Caco-2 (cell line): ENCODE data around the gene GCNT2. TPM values are rescaled to one million over a fixed set of nuclear protein-coding genes. Genes with fewer than 3 reads are reported as not detected.

Experiments
- BruUV-seq: library from RNA; stranded (reverse); fragments of 400-500 nt; replicated peaks from 2 replicates; lab custom pipeline; 2021; lab: Mats Ljungman, UMichigan
- CTCF ChIA-PET: fragments of 300-600 bp; sonication (Branson Sonifier 250); formaldehyde crosslinking; loops from one replicate; lab custom pipeline; 2022; ENCODE audit warnings: antibody characterized with exemption; lab: Charles Lee
- POLR2A ChIA-PET: fragments of 300-600 bp; sonication (Branson Sonifier 250); formaldehyde crosslinking; loops from one replicate; lab custom pipeline; 2022; ENCODE audit warnings: antibody characterized with exemption; lab: Charles Lee
- DNase-seq, 2 experiments: peaks; one replicate each; pipeline versions ENCODE4 v3.0.0 to v3.0.0-alpha.2; 2020 to 2022
- H3K27me3 ChIP-seq: replicated peaks from 2 replicates; pipeline ENCODE4 v1.6.0; 2011; ENCODE audit warnings: low read length; ENCODE audit not compliant: control insufficient read depth, insufficient read depth
- H3K36me3 ChIP-seq: 2 replicates; pipeline ENCODE4 v1.5.1; 2011; ENCODE audit warnings: low read length; ENCODE audit not compliant: control insufficient read depth, insufficient read depth
- H3K4me1 ChIP-seq: fragments of 250-450 bp; sonication (Bioruptor Pico); 2 replicates; pipeline ENCODE4 v1.5.1; 2020; ENCODE audit warnings: mild to moderate bottlenecking
- H3K4me3 ChIP-seq: 2 replicates; pipeline ENCODE4 v1.5.1; 2011; ENCODE audit warnings: low read depth, mild to moderate bottlenecking, control low read depth, low read length
- H3K9me3 ChIP-seq: fragments of 250-450 bp; sonication (Bioruptor Pico); 2 replicates; pipeline ENCODE4 v1.5.1; 2020; ENCODE audit warnings: mild to moderate bottlenecking, moderate library complexity
- H3K27ac Mint-ChIP-seq: one replicate; pipeline ENCODE4 v1.8.0; 2022; ENCODE audit warnings: mixed read lengths; ENCODE audit not compliant: unreplicated experiment
- H3K27me3 Mint-ChIP-seq: one replicate; pipeline ENCODE4 v1.8.0; 2022; ENCODE audit warnings: mixed read lengths; ENCODE audit not compliant: insufficient read depth, unreplicated experiment
- H3K36me3 Mint-ChIP-seq: one replicate; pipeline ENCODE4 v1.8.0; 2022; ENCODE audit warnings: mild to moderate bottlenecking, mixed read lengths; ENCODE audit not compliant: insufficient read depth, unreplicated experiment
- H3K4me1 Mint-ChIP-seq: one replicate; pipeline ENCODE4 v1.8.0; 2022; ENCODE audit warnings: low read depth, mixed read lengths; ENCODE audit not compliant: unreplicated experiment
- H3K4me3 Mint-ChIP-seq: one replicate; pipeline ENCODE4 v1.8.0; 2022; ENCODE audit warnings: mild to moderate bottlenecking, moderate library complexity, mixed read lengths; ENCODE audit not compliant: unreplicated experiment
- H3K9me3 Mint-ChIP-seq: one replicate; pipeline ENCODE4 v1.8.0; 2022; ENCODE audit warnings: mixed read lengths; ENCODE audit not compliant: unreplicated experiment
- CTCF ChIP-seq, 2 experiments: fragments of 200-600 bp in 1 of 2; IDR thresholded peaks; 1 replicate in 1 of 2; 2 replicates in 1 of 2; pipeline versions ENCODE4 v1.5.1 to v1.8.0; 2011 to 2022; ENCODE audit warnings: antibody characterized with exemption in 1 of 2, control low read depth in 1 of 2, inconsistent platforms in 1 of 2, low read depth in 1 of 2, low read length in 1 of 2, mild to moderate bottlenecking in 1 of 2, moderate library complexity in 1 of 2; ENCODE audit not compliant: insufficient read depth in 1 of 2, severe bottlenecking in 1 of 2, unreplicated experiment in 1 of 2
- intact Hi-C: fragments of 100-400 bp; cut with micrococcal nuclease; formaldehyde crosslinking; loops from one replicate; pipeline ENCODE4 v1.10.0; 2022; ENCODE audit not compliant: unreplicated experiment
- total RNA-seq: library from RNA; stranded (reverse); gene quantifications from 2 replicates; pipeline ENCODE4 v1.2.3, GENCODE V29; 2022

The GCNT2 gene
- total RNA-seq, 1 experiment from 2014 or later, result 70.7 TPM

- H3K27ac Mint-ChIP-seq, result peak overlapping the region; percentile 90
- Histone ChIP-seq H3K27me3 (no peaks in the 10 kb centered on the region), H3K9me3 (no peaks in the 10 kb centered on the region), H3K4me1 (peaks cover 33% of the 10 kb centered on the region), H3K4me3 (peak overlapping the region; percentile 33), H3K36me3 (no peaks in the 10 kb centered on the region)
- peaks cover 31% of the 10 kb centered on the region for H3K36me3 Mint-ChIP-seq
- no peak for TF ChIP-seq CTCF (IDR thresholded peaks at IDR 0.05; ENCODE audit: insufficient read depth in 1 of 2, low read depth in 1 of 2, low read length in 1 of 2, severe bottlenecking in 1 of 2, unreplicated experiment in 1 of 2)
- H3K27me3 Mint-ChIP-seq, result no peaks in the 10 kb centered on the region
- POLR2A ChIA-PET, result interaction anchor here (0.5 to 1.6 kb wide), 5 partner anchors 10 to 202 kb away, joined by 3 to 12 read pairs (median 7); partner anchors contain the start of gene TMEM14C
- no peaks in the 10 kb centered on the region for H3K9me3 Mint-ChIP-seq
- CTCF ChIA-PET, result interaction anchor here (0.5 kb wide), 1 partner anchor 42 kb away, joined by 3 read pairs; no protein-coding TSS in a partner anchor
- H3K4me3 Mint-ChIP-seq, result peak overlapping the region; percentile 85
- BruUV-seq, result TSS peak; percentile 85
- intact Hi-C loops, result loop anchor here (2.0 kb wide), 1 partner anchor 62 kb away; no protein-coding TSS in a partner anchor
- no peak for DNase-seq
- H3K4me1 Mint-ChIP-seq, result peaks cover 27% of the 10 kb centered on the region
Observed at GRCh38 chr6:10520468-10520867, 683 bp upstream of the GCNT2 start.

GRCh38 chr6:10522929-10523573, 1.9 kb downstream of the GCNT2 start:
- intact Hi-C loops, result no loop called here

More at GRCh38 chr6:10522929-10523573, 1.9 kb downstream of the GCNT2 start:
- no TSS peak for BruUV-seq
- CTCF ChIA-PET, result interaction anchor here (0.7 to 1.6 kb wide), 3 partner anchors 12 to 156 kb away, joined by 3 to 4 read pairs (median 3); no protein-coding TSS in a partner anchor
- peaks cover 37% of the 10 kb centered on the region for H3K4me1 ChIP-seq
- H3K36me3 ChIP-seq, result no peaks in the 10 kb centered on the region
- peak overlapping the region; percentile 90 for H3K27ac Mint-ChIP-seq
- peak; percentile 39 to 41 for DNase-seq
- no peak for TF ChIP-seq CTCF (IDR thresholded peaks at IDR 0.05; ENCODE audit: insufficient read depth in 1 of 2, low read depth in 1 of 2, low read length in 1 of 2, severe bottlenecking in 1 of 2, unreplicated experiment in 1 of 2)
- peak overlapping the region; percentile 85 for H3K4me3 Mint-ChIP-seq
- peaks cover 35% of the 10 kb centered on the region for H3K4me1 Mint-ChIP-seq
- peaks cover 41% of the 10 kb centered on the region for H3K36me3 Mint-ChIP-seq
- no peaks in the 10 kb centered on the region for H3K9me3 ChIP-seq
- H3K9me3 Mint-ChIP-seq, result no peaks in the 10 kb centered on the region
- POLR2A ChIA-PET, result interaction anchor here (0.6 to 1.4 kb wide), 5 partner anchors 27 to 225 kb away, joined by 4 to 21 read pairs (median 8); partner anchors contain the start of genes C6orf52, PAK1IP1, TMEM14B and TMEM14C
- no peaks in the 10 kb centered on the region for H3K27me3 ChIP-seq
- no peaks in the 10 kb centered on the region for H3K27me3 Mint-ChIP-seq
- H3K4me3 ChIP-seq, result peak overlapping the region; percentile 33
